Measurements from ENCODE around the gene TMX4.

DNA sequence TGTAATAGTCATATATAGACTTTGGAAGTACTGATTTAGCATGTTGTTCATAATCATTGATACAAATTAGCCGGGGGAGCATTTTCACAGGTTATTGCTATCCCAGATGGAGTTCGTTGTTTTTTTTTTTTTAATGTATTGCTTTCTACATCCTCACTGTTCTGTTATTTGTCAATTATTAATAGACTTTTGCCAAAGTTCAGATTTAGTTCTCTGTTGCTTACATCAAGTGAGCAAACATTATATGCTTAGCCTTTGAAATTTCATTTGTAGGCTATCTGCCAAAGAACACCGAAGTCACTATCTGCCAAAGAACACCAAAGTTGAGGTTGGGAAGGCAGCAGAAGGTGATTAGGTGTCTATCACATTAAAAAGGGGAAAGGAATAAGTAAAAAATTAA, 79.2 kb downstream of the TMX4 start, which contains the start of gene HAO1:
- TF ChIP-seq, protein P1, sequence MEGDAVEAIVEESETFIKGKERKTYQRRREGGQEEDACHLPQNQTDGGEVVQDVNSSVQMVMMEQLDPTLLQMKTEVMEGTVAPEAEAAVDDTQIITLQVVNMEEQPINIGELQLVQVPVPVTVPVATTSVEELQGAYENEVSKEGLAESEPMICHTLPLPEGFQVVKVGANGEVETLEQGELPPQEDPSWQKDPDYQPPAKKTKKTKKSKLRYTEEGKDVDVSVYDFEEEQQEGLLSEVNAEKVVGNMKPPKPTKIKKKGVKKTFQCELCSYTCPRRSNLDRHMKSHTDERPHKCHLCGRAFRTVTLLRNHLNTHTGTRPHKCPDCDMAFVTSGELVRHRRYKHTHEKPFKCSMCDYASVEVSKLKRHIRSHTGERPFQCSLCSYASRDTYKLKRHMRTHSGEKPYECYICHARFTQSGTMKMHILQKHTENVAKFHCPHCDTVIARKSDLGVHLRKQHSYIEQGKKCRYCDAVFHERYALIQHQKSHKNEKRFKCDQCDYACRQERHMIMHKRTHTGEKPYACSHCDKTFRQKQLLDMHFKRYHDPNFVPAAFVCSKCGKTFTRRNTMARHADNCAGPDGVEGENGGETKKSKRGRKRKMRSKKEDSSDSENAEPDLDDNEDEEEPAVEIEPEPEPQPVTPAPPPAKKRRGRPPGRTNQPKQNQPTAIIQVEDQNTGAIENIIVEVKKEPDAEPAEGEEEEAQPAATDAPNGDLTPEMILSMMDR (IDR thresholded peaks at IDR 0.05): no peak
- no peak for TF ChIP-seq POLR2A (IDR thresholded peaks at IDR 0.05)
